Measurements from ENCODE around the gene NCOA4.
"Not testable (repeated sequence)": the region's sequence is repeated elsewhere in the genome, so short reads cannot be mapped to it uniquely, and the experiment has no call there.

NCOA4 gene

DNA sequence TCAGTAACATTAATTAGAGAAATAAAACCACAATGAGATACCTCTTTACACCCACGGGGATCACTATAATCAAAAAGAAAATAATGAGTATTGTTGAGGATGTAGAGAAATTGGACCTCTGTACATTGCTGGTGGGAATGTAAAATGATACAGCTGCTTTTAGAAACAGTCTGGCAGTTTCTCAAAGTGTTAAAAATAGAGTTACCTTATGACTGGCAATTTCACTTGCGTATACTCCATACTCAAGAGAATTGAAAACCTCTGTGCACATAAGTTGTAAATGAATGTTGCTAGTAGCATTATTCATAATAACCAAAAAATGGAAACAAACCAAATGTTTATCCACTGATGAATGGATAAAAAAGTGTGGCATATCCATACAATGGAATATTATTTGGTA, 51.9 kb downstream of the NCOA4 start:
- DNase-seq = not testable (repeated sequence)

DNA sequence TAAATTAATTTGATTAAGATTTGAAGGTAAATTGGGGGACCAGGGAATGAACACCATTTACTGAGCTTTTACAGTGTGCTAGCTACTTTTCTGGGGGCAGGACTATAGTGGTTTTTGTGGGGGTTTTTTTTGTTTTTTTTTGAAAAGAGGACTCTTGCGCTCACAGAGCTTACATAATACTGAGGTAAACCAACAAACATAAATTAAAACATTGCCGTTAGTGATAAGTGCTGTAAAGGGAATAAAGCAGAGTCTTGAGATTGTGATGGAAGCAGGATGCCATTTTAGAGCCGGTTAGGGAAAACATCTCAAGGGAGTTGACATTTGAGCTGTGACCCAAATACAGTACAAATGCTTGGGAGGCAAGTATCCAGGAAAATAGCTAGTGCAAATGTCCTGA, 56.4 kb downstream of the NCOA4 start:
- DNase-seq = not testable (repeated sequence)

DNA sequence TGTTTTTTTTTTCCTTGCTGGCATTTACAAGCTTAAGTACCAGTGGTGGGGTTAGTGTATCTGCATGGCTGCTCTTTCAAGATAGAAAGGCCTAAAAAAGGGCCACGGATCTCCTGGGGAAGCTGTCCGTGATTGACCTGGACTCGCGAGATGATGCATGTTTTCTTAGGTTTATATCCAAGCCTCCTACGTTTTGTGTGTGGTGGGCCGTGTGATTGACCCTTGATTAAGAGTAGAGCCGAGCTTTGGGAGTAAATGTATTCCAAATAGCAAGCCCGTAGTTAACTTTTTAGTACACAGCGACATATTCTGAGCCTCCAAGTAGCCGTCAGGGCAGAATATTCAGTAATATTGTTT, 57.6 kb downstream of the NCOA4 start:
- DNase-seq = not testable (repeated sequence)

DNA sequence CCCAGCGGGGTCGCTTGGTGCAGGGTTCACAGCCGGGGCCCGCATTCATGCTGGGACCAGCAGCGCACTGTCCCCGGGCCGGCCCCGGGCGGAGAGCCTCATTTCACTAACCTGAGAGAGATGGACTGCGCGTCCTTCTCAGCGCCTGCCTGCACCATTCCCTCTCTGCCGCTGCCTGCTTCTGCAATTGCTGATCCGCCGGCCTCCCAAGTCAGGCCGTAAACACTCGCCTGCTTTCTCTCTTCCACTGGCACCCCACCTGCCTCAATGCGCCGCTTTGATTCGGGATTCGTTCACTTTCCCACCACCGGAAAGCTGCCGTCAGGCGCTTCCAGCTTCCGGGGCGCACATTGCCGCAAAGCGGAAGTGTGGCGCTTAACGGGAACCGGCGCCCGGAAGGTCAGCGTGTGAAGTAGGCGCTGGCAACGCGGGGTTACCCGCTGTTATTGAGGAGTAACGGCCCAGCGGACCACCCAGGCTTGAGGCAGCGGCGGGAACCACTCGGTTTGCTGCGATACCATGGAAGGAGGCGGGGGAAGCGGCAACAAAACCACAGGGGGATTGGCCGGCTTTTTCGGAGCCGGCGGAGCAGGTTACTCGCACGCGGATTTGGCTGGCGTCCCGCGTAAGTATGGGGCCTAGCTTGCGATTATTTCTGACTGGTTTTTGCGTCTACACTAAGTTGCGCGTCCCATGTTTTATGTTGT, 58.2 kb downstream of the NCOA4 start, which contains the start of gene TIMM23:
TSS of gene TIMM23 (plus strand) at position 384 of the 707 bp plus-strand sequence. CDS start at position 520, 136 bp downstream.
- DNase-seq = peak; percentile 87

DNA sequence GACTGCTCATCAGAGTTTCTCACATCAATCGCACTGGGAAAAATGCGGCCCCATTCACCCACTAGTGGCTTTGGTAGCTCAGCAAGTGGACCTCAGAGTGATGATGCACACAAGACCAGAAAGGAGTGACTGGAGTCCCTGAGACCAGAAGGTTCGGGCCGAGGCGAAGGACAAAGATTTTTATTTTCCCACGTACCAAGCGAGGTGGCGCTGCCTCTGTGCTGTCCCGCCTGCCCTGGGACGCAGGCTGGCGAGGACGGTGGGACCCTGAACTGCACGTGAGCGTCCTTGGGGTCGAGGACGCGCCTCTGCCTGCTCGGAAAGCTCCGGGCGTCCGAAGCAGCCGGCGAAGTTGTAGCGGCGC, 58.7 kb downstream of the NCOA4 start:
- not testable (repeated sequence) for DNase-seq

DNA sequence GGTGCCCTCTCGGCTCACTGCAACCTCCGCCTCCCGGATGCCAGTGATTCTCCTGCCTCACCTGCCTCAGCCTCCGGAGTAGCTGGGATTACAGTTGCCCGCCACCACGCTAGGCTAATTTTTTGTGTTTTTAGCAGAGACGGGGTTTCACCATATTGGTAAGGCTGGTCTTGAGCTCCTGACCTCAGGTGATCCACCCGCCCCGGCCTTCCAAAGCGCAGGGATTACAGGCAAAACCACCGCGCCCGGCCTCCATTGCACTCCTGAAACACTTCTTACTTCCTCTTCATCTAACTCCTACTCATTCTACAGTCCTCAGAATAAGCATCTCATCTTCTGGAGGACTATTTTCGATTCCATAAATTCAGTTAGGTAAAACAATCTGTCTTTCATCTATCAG, 59.4 kb downstream of the NCOA4 start:
- DNase-seq = not testable (repeated sequence)

DNA sequence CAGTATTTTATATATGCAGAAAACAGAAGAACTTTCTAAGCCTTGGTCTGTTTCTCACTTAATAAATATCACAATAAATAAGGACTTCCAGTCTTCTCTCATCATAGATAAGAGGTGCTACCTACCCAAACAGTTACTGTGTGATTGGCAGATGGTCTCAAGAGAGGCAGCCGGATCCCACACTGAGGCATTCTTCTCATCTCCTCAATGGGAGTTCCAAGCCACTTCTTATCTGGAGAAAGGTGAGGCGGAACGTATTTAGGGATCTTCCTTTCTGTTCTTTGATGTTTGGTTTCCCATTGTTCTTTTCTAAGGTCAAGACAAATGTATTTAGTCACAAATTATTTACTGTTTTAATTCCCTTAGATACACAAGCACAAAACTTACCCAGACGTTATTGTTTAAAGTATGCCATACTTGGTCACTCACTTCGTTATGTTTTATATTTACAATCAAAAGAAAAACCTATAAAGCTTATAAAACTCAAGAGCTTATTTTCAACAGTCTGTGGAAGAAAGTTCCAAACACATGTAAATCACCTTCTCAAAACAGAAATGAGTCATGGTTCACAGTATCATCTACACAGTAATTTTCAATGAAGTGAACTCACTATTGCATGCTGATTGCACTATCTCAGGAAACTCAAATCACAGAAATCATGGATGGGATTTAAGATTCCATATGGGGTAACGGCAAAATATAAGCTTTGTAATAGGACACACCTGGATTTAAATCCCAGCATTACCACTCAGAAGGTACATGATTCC, 67.6 kb downstream of the NCOA4 start:
- not testable (repeated sequence) for DNase-seq

DNA sequence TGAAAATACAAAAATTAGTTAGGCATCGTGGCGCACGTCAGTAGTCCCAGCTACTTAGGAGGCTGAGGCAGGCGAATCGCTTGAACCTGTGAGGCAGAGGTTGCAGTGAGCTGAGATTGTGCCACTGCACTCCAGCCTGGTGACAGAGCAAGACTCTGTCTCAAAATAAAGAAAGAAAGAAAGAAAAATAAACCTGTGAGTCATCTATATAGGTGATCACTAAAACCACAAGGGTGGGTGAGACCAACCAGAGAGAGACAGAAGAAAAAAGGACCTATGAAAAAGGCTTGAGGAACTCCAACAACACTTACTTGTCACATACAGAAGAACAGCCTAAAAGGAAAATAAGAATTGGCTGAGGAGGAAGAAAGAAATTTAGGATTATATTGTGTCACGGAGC, 72.5 kb downstream of the NCOA4 start:
- not testable (repeated sequence) for DNase-seq

DNA sequence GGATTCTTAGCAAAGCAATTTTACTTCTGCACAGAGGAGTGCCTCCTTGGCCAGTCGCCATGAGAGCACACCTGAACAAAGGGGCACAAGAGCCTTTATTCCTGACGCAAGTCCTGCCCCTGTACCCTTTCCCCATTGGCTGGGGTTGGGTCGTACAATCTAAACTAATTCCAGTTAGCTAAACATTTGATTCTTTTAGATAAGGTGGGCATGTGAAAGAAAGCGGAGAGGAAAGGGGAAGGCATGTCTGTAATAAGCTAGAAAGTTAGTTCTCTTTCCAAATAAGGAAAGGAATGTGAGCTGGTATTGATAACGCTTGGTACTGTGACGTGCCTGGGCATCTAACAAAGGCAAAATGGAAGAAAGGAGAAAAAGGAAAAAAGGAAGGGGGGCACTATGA, 73.8 kb downstream of the NCOA4 start:
- DNase-seq = not testable (repeated sequence)
